Esophagus (tissue), 2 donors: ENCODE data around the gene PKP4. TPM values are rescaled to one million over a fixed set of nuclear protein-coding genes. Genes with fewer than 3 reads are reported as not detected.

Experiments
- H3K27ac ChIP-seq, 2 donors: one replicate each; pipeline ENCODE4 v1.5.1; 2013; ENCODE audit warnings: low read depth in 2 of 2, mild to moderate bottlenecking in 2 of 2, inconsistent platforms in 1 of 2, low read length in 1 of 2, moderate library complexity in 1 of 2
- H3K27me3 ChIP-seq, 2 donors: one replicate each; pipeline ENCODE4 v1.6.1; 2013; ENCODE audit warnings: low read length in 2 of 2, control low read depth in 1 of 2, mild to moderate bottlenecking in 1 of 2; ENCODE audit not compliant: insufficient read depth in 2 of 2, control insufficient read depth in 1 of 2
- H3K36me3 ChIP-seq, 2 donors: one replicate each; pipeline ENCODE4 v1.6.1; 2013; ENCODE audit warnings: low read length in 1 of 2; ENCODE audit not compliant: control insufficient read depth in 2 of 2, insufficient read depth in 2 of 2
- H3K4me1 ChIP-seq, 2 donors: one replicate each; pipeline ENCODE4 v1.6.1; 2013; ENCODE audit warnings: low read length in 1 of 2; ENCODE audit not compliant: control insufficient read depth in 2 of 2, insufficient read depth in 2 of 2
- H3K4me3 ChIP-seq, 2 donors: one replicate each; pipeline ENCODE4 v1.5.1; 2013; ENCODE audit warnings: low read length in 2 of 2, mild to moderate bottlenecking in 2 of 2, low read depth in 1 of 2, moderate library complexity in 1 of 2
- H3K9me3 ChIP-seq, 2 donors: one replicate each; pipeline ENCODE4 v1.6.1; 2013; ENCODE audit warnings: mild to moderate bottlenecking in 2 of 2, low read depth in 1 of 2, low read length in 1 of 2, moderate library complexity in 1 of 2; ENCODE audit not compliant: control insufficient read depth in 2 of 2, insufficient read depth in 1 of 2
- WGBS, 2 donors: extraction: QIAGEN DNeasy Blood & Tissue Kit; methylation state at CpG; one replicate each; pipeline ENCODE4 v1.1.7; 2013; 5-methylcytosine and 5-hydroxymethylcytosine counted together
- polyA plus RNA-seq, 2 donors: library from polyadenylated mRNA; stranded (reverse); fragments of 200-250 nt; gene quantifications; one replicate each; pipeline ENCODE4 v1.2.3, GENCODE V29; 2013
- donor health status: healthy with polysubstance abuse.
- donor health status: Bipolar disorder and iron deficiency.

The PKP4 gene
- polyA plus RNA-seq, 2 donors: 21.5 to 25.8 TPM

DNA sequence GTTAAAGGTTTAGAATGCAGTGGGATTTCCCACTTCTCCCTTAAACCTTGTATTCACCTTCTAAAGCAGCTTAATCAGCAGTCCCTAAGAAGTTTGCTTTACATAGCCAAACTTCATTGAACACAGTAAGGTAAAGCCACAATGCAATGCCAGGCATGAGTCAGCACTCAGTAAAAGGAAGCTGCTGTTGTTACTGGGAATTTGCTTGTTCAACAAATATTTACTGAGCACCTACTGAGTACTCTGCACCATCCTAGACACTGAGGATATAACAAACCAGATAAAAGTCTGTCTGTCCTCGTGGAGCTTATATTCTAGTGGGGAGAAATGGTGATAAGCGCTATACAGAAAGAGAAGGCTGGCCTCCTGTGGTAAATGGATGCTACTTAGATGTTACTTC lies 162.7 kb downstream of the PKP4 start:
- no peaks in the 10 kb centered on the region for H3K27me3 ChIP-seq
- H3K4me1 ChIP-seq: no peaks in the 10 kb centered on the region
- no peak overlapping the region for H3K4me3 ChIP-seq
- H3K9me3 ChIP-seq: no peaks in the 10 kb centered on the region
- peak overlapping the region in 1 of 2 donors; percentile 22 for H3K27ac ChIP-seq
- H3K36me3 ChIP-seq: peaks cover 3 to 4% of the 10 kb centered on the region in 2 donors
- 82 to 90% methylated on average over 2 of the region's 2 CpGs for WGBS, 2 donors

DNA sequence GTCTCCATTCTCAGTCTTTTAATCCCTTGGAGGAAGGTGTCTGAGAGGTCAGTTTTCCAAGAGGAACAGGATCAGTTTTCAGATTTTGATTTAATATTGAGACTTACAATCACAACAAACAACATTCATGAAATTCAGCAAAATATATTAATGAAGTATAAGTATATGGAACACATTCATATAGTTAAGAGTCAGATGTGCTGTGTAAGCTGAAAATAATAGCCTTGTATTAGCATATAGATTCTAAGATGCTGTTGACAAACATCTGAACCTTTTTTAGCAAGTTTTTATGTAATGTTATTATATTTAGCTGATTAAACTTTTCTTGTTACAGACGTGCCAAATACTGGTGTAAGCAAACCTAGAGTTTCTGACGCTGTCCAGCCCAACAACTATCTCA lies 163.9 kb downstream of the PKP4 start:
- WGBS, 2 donors: 72 to 85% methylated on average over 2 of the region's 2 CpGs
- H3K27me3 ChIP-seq: no peaks in the 10 kb centered on the region
- peaks cover 4 to 7% of the 10 kb centered on the region in 2 donors for H3K36me3 ChIP-seq
- no peaks in the 10 kb centered on the region for H3K4me1 ChIP-seq
- no peak overlapping the region for H3K27ac ChIP-seq
- H3K4me3 ChIP-seq: no peak overlapping the region
- no peaks in the 10 kb centered on the region for H3K9me3 ChIP-seq

DNA sequence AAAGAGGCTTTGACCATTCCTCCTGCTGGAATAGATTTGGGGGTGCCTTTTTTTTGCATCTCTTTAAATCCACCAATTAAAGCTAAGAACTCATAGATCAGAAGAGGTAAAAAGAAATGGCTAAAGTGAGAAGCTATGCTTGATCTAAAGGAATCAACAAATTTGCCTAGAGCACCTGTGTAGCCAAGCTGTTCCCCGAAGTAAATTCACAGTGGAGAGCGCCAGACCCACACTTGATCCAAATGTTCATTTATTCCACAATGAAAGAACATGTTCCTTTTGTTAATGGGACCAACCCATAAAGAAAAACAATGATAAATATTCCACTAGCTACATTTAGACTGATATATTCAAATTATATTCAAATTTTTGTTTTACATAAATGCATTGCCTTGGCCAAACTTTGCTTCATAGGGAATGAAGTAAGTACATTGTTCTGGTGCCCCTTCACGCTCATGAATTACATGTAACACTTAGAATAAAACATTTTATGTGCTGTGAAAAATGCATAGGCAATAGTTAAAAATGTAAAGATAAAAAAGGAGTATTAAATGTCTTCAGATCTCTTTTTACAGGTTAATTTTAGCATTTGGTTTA lies 167.4 kb downstream of the PKP4 start:
- no peak overlapping the region for H3K4me3 ChIP-seq
- H3K9me3 ChIP-seq: no peaks in the 10 kb centered on the region
- no peaks in the 10 kb centered on the region for H3K4me1 ChIP-seq
- H3K27me3 ChIP-seq: no peaks in the 10 kb centered on the region
- H3K27ac ChIP-seq: no peak overlapping the region
- WGBS, 2 donors: 96% methylated on average over 3 of the region's 3 CpGs
- peaks cover 0 to 7% of the 10 kb centered on the region in 2 donors for H3K36me3 ChIP-seq

DNA sequence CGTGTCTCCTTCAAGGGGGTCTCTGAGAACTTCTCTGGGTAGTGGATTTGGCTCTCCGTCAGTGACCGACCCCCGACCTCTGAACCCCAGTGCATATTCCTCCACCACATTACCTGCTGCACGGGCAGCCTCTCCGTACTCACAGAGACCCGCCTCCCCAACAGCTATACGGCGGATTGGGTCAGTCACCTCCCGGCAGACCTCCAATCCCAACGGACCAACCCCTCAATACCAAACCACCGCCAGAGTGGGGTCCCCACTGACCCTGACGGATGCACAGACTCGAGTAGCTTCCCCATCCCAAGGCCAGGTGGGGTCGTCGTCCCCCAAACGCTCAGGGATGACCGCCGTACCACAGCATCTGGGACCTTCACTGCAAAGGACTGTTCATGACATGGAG lies 168.2 kb downstream of the PKP4 start:
- no peak overlapping the region for H3K27ac ChIP-seq
- peaks cover 0 to 7% of the 10 kb centered on the region in 2 donors for H3K36me3 ChIP-seq
- no peaks in the 10 kb centered on the region for H3K9me3 ChIP-seq
- 95 to 96% methylated on average over 19 of the region's 19 CpGs for WGBS, 2 donors
- no peak overlapping the region for H3K4me3 ChIP-seq
- no peaks in the 10 kb centered on the region for H3K27me3 ChIP-seq
- no peaks in the 10 kb centered on the region for H3K4me1 ChIP-seq

DNA sequence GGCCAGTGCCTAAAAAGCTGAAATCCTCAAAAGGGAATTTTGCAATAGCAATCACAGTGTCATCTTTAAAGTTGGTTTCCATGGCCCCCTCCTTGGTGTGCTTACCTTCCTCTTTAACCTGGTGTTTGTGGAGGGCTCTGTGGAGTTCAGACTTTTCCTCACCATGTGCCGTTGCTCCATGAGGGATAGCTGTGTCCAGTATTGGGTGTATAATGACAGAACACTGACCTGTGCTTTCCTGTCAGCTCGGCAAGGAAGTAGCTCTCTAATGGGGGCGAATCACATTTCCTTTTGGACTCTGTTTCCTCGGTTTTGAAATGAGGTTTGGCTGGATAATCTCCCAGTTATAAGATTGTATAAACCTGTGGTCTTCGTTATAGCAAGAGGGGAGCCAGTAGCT lies 172.4 kb downstream of the PKP4 start:
- no peak overlapping the region for H3K27ac ChIP-seq
- 77 to 79% methylated on average over 5 of the region's 5 CpGs for WGBS, 2 donors
- H3K36me3 ChIP-seq: peaks cover 0 to 8% of the 10 kb centered on the region in 2 donors

DNA sequence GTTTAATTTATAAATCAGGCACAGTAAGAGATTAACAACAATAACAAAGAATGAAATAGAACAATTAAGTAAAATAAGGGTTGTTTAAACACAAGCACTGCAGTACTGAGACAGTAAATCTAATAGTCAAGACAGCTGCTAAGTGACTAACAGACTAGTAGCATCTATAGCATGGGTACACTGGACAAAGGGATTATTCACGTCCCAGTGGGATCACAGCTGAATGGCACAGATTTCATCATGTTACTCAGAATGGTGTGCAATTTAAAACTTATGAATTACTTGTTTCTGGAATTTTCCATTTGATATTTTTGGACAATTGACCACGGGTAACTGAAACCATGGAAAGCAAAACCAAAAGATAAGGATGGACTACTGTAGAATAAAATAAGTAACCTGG lies 176.5 kb downstream of the PKP4 start:
- Histone ChIP-seq H3K27ac (no peak overlapping the region), H3K4me1 (peaks cover 2 to 3% of the 10 kb centered on the region in 2 donors), H3K4me3 (no peak overlapping the region), H3K27me3 (no peaks in the 10 kb centered on the region), H3K36me3 (peaks cover 0 to 7% of the 10 kb centered on the region in 2 donors), H3K9me3 (no peaks in the 10 kb centered on the region)
- 90 to 91% methylated on average over 2 of the region's 2 CpGs for WGBS, 2 donors

More for the DNA sequence above, 172.4 kb downstream of the PKP4 start:
- Histone ChIP-seq H3K27me3 (no peaks in the 10 kb centered on the region), H3K9me3 (no peaks in the 10 kb centered on the region), H3K4me3 (no peak overlapping the region), H3K4me1 (no peaks in the 10 kb centered on the region)

DNA sequence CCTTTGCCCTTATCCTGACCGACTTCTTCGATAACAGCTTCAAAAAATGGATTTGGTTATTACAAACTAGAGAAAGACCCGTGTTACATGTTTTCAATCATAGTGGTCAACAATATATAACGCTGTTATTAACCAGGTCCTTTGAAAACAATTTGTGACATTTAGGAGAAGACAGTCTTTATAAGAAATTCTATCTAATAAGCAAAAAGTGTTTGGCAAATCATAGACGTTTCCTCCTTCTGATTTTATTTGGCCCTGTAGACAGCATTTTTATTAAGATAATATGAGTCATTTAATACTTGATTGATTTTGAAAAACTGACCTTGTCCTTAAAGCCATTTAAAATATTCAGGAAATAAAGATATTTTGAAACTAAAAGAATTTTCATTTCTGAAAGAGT lies 177.9 kb downstream of the PKP4 start:
- Histone ChIP-seq H3K4me1 (peaks cover 2 to 3% of the 10 kb centered on the region in 2 donors), H3K27ac (no peak overlapping the region), H3K27me3 (no peaks in the 10 kb centered on the region), H3K36me3 (peaks cover 0 to 9% of the 10 kb centered on the region in 2 donors), H3K4me3 (no peak overlapping the region), H3K9me3 (no peaks in the 10 kb centered on the region)
- WGBS, 2 donors: 87 to 89% methylated on average over 5 of the region's 5 CpGs

DNA sequence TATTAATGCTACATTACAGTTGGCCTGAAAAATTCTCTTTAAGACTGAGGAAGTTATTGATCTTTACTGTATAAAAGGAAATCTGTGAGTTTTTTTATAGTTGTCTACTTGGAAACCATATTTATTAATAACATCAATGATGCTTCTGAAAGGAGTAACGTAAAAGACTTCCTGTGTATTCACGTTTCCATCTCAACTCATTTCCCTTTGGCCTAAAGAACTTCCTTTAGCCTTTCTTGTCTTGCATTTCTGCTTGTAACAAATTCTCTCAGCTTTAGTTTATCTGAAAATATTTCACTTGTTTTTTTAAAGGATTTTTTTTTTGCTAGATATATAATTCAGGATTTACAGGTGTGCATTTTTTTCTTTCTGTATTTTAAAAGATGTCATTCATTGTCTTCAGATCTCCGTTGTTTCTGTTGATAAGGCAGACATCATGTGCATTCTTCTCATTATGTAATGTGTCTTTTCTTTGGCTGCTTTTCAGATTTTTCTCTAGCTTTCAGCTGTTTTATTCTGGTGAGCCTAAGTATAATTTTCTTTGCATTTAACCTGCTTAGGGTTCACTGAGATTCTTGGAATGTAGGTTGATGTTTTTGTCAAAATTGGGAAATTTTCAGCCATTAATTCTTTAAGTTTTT lies 179.3 kb downstream of the PKP4 start:
- H3K36me3 ChIP-seq: peaks cover 0 to 11% of the 10 kb centered on the region in 2 donors
- H3K4me3 ChIP-seq: no peak overlapping the region
- peaks cover 2 to 3% of the 10 kb centered on the region in 2 donors for H3K4me1 ChIP-seq
- WGBS, 2 donors: 69 to 73% methylated on average over 3 of the region's 3 CpGs
- H3K9me3 ChIP-seq: no peaks in the 10 kb centered on the region
- no peaks in the 10 kb centered on the region for H3K27me3 ChIP-seq
- H3K27ac ChIP-seq: no peak overlapping the region

DNA sequence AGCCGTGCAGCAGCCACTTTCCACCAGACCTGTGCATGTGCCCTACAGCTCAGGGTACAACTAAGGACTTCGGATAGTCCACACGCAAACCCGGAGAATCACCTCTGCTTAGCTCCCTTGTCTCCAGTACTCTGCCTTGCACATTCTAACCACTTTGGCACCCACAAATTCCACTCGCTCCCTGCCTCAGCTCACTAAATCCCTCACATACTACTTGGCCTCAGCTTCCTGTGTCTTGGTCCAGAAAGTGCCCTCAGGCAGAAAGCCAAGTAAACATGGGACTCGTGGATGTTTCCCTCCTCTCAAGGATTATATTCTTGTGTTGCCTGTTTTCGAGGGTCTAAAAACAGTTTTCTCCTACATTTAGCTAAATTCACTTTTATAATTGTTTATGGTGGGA lies 180.6 kb downstream of the PKP4 start:
- 78 to 83% methylated on average over 7 of the region's 7 CpGs for WGBS, 2 donors
- H3K4me3 ChIP-seq: no peak overlapping the region
- peaks cover 2 to 3% of the 10 kb centered on the region in 2 donors for H3K4me1 ChIP-seq
- H3K36me3 ChIP-seq: peaks cover 0 to 10% of the 10 kb centered on the region in 2 donors
- H3K27me3 ChIP-seq: no peaks in the 10 kb centered on the region
- no peaks in the 10 kb centered on the region for H3K9me3 ChIP-seq
- H3K27ac ChIP-seq: no peak overlapping the region

DNA sequence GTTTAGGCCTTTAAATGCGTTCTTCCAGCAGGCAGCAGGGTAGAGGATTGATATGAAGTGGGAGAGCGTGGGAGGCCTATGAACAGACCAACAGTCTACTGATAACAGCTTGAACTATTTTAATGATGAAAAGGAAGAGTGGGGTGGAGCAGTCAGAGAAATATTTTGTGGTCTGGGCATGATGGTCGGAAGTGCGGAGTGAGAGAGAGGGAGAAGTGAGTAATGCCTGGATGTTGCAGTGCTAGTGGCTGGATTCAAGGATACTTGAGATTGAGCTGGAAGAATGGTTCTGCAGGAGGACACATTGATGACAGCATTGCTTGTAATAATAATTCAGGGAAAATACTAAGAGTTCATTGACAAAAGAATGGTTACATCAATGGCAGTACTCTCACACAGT lies 187.4 kb downstream of the PKP4 start:
- Histone ChIP-seq H3K27ac (no peak overlapping the region), H3K36me3 (peaks cover 2 to 11% of the 10 kb centered on the region in 2 donors), H3K4me1 (no peaks in the 10 kb centered on the region), H3K27me3 (no peaks in the 10 kb centered on the region), H3K4me3 (no peak overlapping the region), H3K9me3 (no peaks in the 10 kb centered on the region)
- 73 to 74% methylated on average over 4 of the region's 4 CpGs for WGBS, 2 donors
